Measurements from ENCODE around the gene FNBP1. TPM values are rescaled to one million over a fixed set of nuclear protein-coding genes. Genes with fewer than 3 reads are reported as not detected.

Gene FNBP1
- total and polyA plus RNA-seq, 4 donors = 16.0 to 94.3 (median 29.5) TPM

GRCh38 chr9:129861447-129861827 is 181.6 kb downstream of the FNBP1 start:
- DNase-seq (no peak), ATAC-seq (ENCODE audit: insufficient read depth, low FRiP score) (no peak)
- no peak for TF ChIP-seq CTCF (IDR thresholded peaks at IDR 0.05; ENCODE audit: control extremely low read depth, extremely low read depth)
- Histone ChIP-seq H3K4me3 (no peak overlapping the region), H3K4me1 (ENCODE audit: control insufficient read depth in 5 of 5, insufficient read depth in 5 of 5, low read length in 5 of 5) (no peaks in the 10 kb centered on the region), H3K9me3 (ENCODE audit: control insufficient read depth in 4 of 4, insufficient read depth in 3 of 4, low read length in 3 of 4) (no peaks in the 10 kb centered on the region), H3K27ac (ENCODE audit: low read depth in 1 of 2, low read length in 1 of 2) (no peak overlapping the region), H3K9ac (ENCODE audit: insufficient read depth in 1 of 2, low read length in 2 of 2) (no peak overlapping the region), H3K36me3 (ENCODE audit: control insufficient read depth in 4 of 4, insufficient read depth in 4 of 4, low read length in 4 of 4) (peaks cover 9 to 56% (median 26%) of the 10 kb centered on the region in 4 donors), H3K27me3 (ENCODE audit: control insufficient read depth in 3 of 3, insufficient read depth in 3 of 3, low read length in 2 of 3) (no peaks in the 10 kb centered on the region)
- 87 to 88% methylated on average over 12 of the region's 12 CpGs for WGBS, 2 donors

- no peaks in the 10 kb centered on the region for H3K4me1 ChIP-seq (ENCODE audit: control insufficient read depth in 5 of 5, insufficient read depth in 5 of 5, low read length in 5 of 5)
- H3K9me3 ChIP-seq (ENCODE audit: control insufficient read depth in 4 of 4, insufficient read depth in 3 of 4, low read length in 3 of 4) = no peaks in the 10 kb centered on the region
- H3K27me3 ChIP-seq (ENCODE audit: control insufficient read depth in 3 of 3, insufficient read depth in 3 of 3, low read length in 2 of 3) = no peaks in the 10 kb centered on the region
- no peak overlapping the region for H3K27ac ChIP-seq (ENCODE audit: low read depth in 1 of 2, low read length in 1 of 2)
- ATAC-seq (ENCODE audit: insufficient read depth, low FRiP score) (no peak), DNase-seq (no peak)
- H3K4me3 ChIP-seq = no peak overlapping the region
- peaks cover 9 to 55% (median 26%) of the 10 kb centered on the region in 4 donors for H3K36me3 ChIP-seq (ENCODE audit: control insufficient read depth in 4 of 4, insufficient read depth in 4 of 4, low read length in 4 of 4)
- TF ChIP-seq CTCF (IDR thresholded peaks at IDR 0.05; ENCODE audit: control extremely low read depth, extremely low read depth) = no peak
- no peak overlapping the region for H3K9ac ChIP-seq (ENCODE audit: insufficient read depth in 1 of 2, low read length in 2 of 2)
- 71 to 76% methylated on average over 11 of the region's 11 CpGs for WGBS, 2 donors
Measured at GRCh38 chr9:129860653-129861446, 182.1 kb downstream of the FNBP1 start.

- Histone ChIP-seq H3K4me1 (ENCODE audit: control insufficient read depth in 5 of 5, insufficient read depth in 5 of 5, low read length in 5 of 5) (no peaks in the 10 kb centered on the region), H3K27ac (ENCODE audit: low read depth in 1 of 2, low read length in 1 of 2) (no peak overlapping the region), H3K27me3 (ENCODE audit: control insufficient read depth in 3 of 3, insufficient read depth in 3 of 3, low read length in 2 of 3) (no peaks in the 10 kb centered on the region), H3K9me3 (ENCODE audit: control insufficient read depth in 4 of 4, insufficient read depth in 3 of 4, low read length in 3 of 4) (no peaks in the 10 kb centered on the region), H3K9ac (ENCODE audit: insufficient read depth in 1 of 2, low read length in 2 of 2) (no peak overlapping the region), H3K4me3 (no peak overlapping the region), H3K36me3 (ENCODE audit: control insufficient read depth in 4 of 4, insufficient read depth in 4 of 4, low read length in 4 of 4) (peaks cover 13 to 51% (median 28%) of the 10 kb centered on the region in 4 donors)
- ATAC-seq (ENCODE audit: insufficient read depth, low FRiP score) (no peak), DNase-seq (no peak)
- 88 to 94% methylated on average over 11 of the region's 11 CpGs for WGBS, 2 donors
- no peak for TF ChIP-seq CTCF (IDR thresholded peaks at IDR 0.05; ENCODE audit: control extremely low read depth, extremely low read depth)
Measured at GRCh38 chr9:129858167-129858962, 184.6 kb downstream of the FNBP1 start.
